Measurements from ENCODE around the gene ARHGEF9.

DNA sequence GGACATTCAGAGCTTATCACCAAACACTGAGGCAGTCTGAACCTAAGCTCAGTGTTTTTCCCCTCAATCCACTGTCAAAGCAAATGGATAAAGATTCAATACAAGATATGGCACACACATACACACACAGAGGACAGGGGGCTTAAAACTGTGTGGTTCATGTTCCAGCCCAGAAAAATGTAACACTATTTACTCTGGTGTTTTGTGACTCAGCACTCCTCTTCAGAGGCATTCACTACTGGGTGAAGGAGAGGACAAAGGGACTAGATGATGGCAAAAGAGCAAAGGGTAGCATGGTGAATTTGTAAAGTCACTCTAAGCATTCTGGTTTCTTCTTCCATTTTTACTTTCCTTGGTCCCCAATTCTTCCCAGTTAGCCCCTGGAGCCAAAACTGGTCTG lies 120.3 kb downstream of the ARHGEF9 start:
- TF ChIP-seq, protein P1, sequence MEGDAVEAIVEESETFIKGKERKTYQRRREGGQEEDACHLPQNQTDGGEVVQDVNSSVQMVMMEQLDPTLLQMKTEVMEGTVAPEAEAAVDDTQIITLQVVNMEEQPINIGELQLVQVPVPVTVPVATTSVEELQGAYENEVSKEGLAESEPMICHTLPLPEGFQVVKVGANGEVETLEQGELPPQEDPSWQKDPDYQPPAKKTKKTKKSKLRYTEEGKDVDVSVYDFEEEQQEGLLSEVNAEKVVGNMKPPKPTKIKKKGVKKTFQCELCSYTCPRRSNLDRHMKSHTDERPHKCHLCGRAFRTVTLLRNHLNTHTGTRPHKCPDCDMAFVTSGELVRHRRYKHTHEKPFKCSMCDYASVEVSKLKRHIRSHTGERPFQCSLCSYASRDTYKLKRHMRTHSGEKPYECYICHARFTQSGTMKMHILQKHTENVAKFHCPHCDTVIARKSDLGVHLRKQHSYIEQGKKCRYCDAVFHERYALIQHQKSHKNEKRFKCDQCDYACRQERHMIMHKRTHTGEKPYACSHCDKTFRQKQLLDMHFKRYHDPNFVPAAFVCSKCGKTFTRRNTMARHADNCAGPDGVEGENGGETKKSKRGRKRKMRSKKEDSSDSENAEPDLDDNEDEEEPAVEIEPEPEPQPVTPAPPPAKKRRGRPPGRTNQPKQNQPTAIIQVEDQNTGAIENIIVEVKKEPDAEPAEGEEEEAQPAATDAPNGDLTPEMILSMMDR (IDR thresholded peaks at IDR 0.05; ENCODE audit: borderline replicate concordance, extremely low read depth, low read length, poor library complexity, severe bottlenecking), result no peak
- TF ChIP-seq EZH2 (IDR thresholded peaks at IDR 0.05; ENCODE audit: borderline replicate concordance, low read depth, low read length, severe bottlenecking), result no peak
